Umbilical cord (tissue), 2 donors: ENCODE measurements around the gene SETD5. TPM values are rescaled to one million over a fixed set of nuclear protein-coding genes. Genes with fewer than 3 reads are reported as not detected.

Experiments used
- DNase-seq: peaks from one replicate; pipeline ENCODE4 v3.0.0-alpha.2; 2015; ENCODE audit warnings: low spot score
- total RNA-seq: library from RNA; depleted of rRNA; stranded (reverse); fragments of >200 nt; gene quantifications from one replicate; pipeline ENCODE4 v1.2.3, GENCODE V29; 2014; ENCODE audit warnings: low replicate concordance; ENCODE audit not compliant: insufficient read depth

The SETD5 gene
- total RNA-seq, 1 donor from 2014 or later: 76.3 TPM

GRCh38 chr3:9409981-9410854 is 12.8 kb downstream of the SETD5 start:
- no peak for DNase-seq

- DNase-seq: no peak
These were observed 13.9 kb downstream of the SETD5 start for GRCh38 chr3:9411302-9411701.

- DNase-seq: no peak
These were observed 14.9 kb downstream of the SETD5 start for GRCh38 chr3:9412293-9412692.

GRCh38 chr3:9414826-9415225 is 17.4 kb downstream of the SETD5 start:
- no peak for DNase-seq

- DNase-seq: no peak
These were observed 18.2 kb downstream of the SETD5 start for GRCh38 chr3:9415485-9416138.

GRCh38 chr3:9416139-9416780 is 18.8 kb downstream of the SETD5 start:
- DNase-seq: no peak

- no peak for DNase-seq
These were observed 23.6 kb downstream of the SETD5 start for GRCh38 chr3:9420850-9421549.

GRCh38 chr3:9422712-9423424 is 25.5 kb downstream of the SETD5 start:
- peak; percentile 97 for DNase-seq

- no peak for DNase-seq
These were observed 31.0 kb downstream of the SETD5 start for GRCh38 chr3:9428411-9428810.

GRCh38 chr3:9430733-9431132 is 33.3 kb downstream of the SETD5 start:
- peak; percentile 54 for DNase-seq

- no peak for DNase-seq
These were observed 36.5 kb downstream of the SETD5 start for GRCh38 chr3:9433627-9434521.

- DNase-seq: no peak
These were observed 37.9 kb downstream of the SETD5 start for GRCh38 chr3:9435316-9435715.

- DNase-seq: no peak
These were observed 41.9 kb downstream of the SETD5 start for GRCh38 chr3:9439331-9439730.

- no peak for DNase-seq
These were observed 44.2 kb downstream of the SETD5 start for GRCh38 chr3:9441501-9442221.

- no peak for DNase-seq
These were observed 50.7 kb downstream of the SETD5 start for GRCh38 chr3:9448071-9448470.

GRCh38 chr3:9448643-9449042 is 51.2 kb downstream of the SETD5 start:
- no peak for DNase-seq

GRCh38 chr3:9450126-9450525 is 52.7 kb downstream of the SETD5 start:
- DNase-seq: peak; percentile 10

GRCh38 chr3:9450991-9451390 is 53.6 kb downstream of the SETD5 start:
- no peak for DNase-seq

GRCh38 chr3:9452417-9452816 is 55.0 kb downstream of the SETD5 start:
- DNase-seq: no peak
